NCI-H1105 treated with DMSO at 0.1 percent for 48 hours (cell line): Measurements from ENCODE around the gene IRS2.

Experiments
- DNase-seq: peaks from one replicate; lab custom pipeline; 2025; lab: John Stamatoyannopoulos, UW

IRS2 gene

DNA sequence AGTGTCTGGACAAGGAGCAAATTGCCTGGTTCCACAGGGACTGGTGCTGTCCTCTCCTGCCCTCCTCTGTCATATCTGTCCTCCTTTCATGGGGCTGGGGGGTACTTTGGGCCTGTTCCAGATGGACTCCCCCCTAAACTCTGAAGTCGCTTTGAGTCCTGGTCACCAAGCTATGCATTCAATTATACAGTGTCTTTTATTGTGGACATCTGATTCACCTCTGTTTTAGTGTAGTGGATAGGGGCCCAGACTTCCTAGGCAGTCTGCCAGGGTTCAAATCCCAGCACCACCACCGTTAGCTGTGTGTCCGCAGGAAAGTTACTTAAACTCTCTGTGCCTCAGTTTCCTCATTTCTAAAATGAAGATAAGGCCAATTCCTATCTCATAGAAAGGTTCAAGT, 21.0 kb upstream of the IRS2 start:
- DNase-seq = no peak

DNA sequence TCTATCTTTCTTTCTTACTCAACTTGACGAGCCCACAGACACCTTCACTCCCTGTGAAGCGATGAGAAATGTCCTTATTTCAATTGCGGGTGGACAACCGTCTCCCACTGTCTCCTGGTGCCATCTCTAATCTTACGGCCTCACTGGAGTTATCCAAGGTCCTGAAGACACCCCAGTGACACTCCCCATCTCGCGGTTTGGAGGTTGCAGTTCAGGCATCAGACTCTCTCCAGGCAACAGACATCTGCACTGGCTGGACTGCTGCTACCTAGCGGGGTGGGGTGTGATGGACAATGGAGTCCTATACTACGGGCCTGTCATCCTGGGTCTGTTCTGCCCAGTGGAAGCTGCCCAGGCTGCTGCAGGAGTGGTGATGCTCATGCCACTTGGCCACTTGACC, 18.3 kb upstream of the IRS2 start:
- no peak for DNase-seq

DNA sequence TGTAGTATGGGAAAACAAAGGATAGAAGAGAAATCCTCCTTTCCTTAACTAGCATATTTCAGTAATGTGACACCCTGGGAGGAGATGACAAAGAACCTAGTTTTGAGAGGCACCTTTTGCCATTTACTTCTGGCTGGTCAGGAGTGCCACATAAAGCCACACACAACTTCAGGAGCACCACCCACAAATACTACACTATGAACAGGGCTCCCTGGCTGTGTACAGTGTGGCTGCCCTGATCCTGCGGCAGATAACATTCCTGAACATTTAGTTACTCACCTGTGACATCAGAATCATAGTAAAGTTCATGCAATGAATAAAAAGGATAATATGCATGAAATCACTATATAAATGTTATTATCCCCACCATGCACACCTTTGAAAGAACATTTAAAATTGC, 17.4 kb upstream of the IRS2 start:
- DNase-seq = no peak

DNA sequence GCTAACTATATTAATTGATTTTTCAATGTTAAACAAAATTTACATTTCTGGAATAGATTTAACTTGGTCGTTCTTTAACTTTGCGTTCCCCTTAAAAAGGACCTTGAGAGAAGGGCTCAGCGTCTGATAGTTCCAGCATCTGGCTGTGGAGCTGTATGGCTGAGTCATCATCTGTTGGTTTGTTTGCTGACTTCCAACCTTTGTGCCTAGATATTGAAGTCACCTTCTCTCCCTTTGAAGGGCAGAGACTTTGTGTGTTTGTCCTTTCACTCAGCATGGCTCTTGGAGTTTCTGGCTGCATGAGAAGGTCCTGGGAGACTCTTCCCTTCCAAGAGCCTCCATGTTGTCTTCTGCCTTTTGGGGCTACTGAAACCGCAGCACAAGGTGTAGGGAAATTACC, 16.6 kb upstream of the IRS2 start:
- no peak for DNase-seq

DNA sequence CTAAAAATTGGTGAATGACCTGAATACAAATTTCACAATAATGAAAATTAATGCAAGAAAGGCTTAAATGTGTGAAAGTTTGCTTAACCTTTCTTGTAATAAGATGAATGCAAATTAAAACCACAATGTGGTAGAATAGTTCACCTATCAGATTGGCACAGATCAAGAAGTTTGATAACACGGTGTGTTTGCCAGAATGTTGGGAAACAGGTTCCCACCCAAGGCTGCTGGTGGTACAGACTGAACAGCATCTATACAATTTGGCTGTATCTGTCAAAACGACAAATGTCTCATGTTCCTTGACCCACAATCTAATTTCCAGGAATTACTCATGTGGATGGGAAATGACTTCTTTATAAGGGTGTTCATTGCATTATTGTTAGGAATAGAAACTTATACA, 8.6 kb upstream of the IRS2 start:
- no peak for DNase-seq

DNA sequence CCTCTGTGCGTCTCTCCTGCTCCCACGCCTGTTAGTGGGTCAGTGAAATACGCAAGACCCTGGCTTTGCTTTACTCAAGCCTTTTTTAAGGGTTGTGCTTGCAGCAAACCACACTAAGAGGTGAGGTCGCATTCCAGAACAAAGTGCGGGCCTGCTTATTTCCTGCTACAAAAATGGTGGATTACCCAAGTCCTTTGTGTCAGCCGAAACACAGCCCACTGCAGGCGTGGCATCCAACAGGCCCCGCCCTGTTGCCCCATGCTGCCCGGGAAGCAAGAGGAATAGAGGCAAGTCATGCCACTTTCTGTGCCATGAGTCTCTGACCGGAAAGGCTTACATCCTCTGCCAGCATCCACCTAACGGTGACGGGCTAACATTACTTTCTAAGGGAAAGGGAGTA, 7.7 kb upstream of the IRS2 start:
- no peak for DNase-seq

DNA sequence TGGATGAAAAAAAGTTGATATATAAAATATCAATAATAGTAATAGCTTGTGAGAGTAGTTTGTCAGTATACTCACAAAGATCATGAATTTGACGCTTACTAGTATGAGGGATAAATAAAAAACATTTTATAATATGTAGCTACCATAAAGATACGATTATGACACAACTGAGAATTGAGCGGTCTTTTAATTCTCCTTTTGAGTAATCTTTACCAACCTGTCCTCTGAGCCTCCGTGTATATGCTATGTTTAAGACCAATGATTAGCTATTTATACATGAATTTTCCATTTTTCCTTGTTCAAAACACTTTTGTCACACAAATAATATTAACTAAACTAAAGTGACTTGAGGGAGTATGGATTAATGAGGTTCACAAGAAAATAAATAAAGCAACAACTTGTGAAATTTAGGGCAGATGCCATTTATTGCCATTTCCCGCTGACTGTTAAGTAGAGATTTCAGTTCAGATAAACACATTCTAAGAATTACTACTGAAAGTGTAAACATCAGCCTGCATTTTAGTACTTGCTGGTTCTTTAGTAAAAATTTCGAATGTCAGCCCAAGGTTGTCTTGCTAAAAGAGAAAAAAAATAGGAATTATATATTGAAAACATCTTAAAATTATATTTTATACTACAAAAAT, 6.2 kb upstream of the IRS2 start:
- DNase-seq = no peak

DNA sequence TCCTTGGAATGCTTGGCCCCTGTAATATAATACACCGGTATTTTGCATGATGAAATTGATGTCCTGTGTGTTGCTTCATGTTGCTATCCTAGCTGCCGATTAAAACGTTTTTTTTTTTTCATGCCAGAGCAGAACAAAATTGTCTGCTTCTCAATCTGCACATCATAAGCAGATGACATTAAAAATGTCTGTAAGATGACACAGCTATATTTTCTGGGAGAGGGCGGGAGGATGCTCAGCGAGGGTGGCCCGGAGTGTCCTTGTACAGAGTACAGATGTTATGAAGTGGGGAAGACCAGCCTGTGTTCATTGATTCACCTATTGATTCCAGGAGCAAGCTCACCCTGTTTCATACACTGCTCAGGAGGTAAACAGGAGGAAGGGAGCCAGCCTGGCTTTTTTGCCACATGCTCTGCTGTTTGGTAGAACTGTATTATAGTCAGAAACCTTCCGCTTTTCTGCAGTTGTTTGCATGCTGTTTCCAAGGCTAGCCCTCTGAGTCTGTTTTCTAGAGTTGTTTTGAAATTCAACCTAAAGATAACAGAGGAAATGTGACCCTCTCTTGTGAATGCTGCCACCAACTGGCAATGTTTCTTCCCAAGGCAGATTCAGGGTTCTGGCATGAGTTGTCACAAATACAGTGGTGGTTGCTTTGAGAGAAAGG, 4.7 kb upstream of the IRS2 start:
- peak; percentile 74 for DNase-seq

DNA sequence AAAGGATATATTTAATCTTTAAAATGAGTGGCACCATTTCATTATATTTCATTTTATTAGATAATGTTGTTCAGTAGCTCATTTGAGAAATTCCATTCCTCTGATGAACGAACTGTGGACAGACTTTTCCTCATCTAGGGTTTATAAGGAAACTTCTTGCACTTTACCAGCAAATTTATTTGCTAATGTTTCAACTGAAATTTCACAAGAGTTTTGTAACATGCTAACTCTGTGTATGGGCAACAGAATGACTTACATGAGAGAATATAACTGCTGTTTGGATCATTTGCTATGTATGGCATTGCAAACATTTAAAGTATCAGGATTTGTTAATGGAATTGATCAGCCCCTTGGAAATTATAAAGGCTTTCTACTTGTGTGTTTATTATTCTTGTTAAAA, 3.7 kb upstream of the IRS2 start:
- no peak for DNase-seq

DNA sequence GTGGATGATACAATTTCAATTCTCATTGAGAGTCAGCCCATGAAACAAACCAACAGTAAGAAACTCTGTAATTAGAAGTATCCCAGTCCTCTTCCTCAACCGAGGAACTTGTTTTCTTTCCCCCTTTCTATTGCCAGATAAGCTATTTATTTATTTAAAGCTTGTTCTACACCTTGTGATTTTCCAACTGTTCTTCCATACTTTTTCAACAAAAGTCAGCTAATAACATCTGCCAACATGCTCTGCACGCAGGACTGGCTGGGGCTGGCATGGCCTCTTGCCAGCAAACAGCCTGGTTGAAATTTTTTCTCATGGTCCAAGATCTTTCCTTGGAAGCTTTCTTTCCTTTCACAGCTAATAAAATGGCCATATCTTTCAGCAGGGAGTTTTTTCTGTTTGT, 2.9 kb upstream of the IRS2 start:
- peak; percentile 83 for DNase-seq

DNA sequence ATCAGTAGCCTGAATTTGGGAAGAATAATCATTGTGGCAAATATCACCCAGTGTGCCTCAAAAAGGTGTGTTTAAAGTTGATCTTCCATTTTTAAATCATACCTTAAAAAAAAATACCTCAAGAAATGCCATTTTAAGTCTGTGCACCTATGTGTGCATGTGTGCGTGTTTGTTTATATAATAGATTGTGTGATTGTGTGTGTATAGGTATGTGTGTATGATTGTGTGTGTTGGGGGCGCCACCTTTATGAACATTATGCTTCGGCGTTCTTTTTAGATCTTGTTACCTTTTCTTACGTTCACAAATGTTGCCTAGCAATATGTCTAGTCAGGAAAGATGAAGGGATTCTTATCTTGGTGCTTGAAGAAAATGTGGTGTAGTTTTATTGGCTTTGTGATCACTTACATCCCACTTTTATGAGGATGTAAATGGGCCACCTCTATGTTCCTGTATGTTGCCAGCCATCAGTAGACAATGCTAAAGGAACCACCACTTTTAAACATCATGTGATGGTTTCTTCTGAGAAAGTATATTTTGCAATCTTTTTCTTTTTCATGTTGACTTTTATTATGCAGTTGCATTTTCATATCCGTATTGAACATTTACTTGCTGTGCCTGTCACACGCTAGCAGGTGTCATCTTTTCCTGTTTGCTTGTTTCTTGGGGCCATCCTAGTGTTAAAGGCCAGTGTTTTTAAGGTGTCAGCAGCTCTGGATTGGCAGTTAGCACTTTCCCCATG, 2.2 kb upstream of the IRS2 start:
- no peak for DNase-seq

DNA sequence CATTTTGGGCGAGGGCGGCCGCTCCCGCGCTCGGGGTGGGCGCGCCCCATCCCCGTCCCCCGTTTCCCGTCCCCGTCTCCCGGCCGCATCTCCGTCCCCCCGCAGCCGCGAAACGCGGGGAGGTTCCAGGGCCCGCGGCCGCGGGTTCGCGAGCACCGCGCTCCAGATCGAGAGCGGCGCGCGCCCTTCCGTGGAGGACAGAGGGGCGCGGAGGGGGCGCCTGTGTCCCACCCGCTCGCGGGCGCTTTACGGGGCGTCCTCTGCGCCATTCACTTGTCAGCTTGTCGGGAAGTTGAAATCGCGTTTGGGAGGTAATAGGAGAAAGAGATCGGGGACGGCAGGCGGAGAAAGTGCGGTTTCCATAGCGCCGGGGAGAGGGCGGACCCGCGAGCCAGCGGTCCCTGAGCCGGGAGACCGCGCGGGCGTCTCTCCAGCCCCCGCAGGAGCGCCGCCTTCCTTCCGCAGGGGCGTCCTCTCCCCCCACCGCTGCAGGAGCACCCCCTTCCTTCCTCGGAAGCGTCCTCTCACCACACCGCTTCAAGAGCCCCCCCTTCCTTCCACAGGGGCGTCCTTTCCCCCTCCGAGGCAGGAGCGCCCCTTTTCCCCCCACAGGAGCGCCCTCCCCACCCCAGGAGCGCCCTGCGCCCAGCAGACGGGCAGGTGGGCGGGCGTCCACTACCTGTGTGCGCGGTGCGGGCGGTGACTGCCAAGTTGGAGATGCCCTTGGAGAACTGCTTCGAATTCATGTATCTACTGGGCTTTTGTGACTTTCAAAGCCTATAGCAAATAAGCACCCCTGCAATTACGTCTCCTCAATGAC, 962 bp upstream of the IRS2 start:
- peak; percentile 81 for DNase-seq

DNA sequence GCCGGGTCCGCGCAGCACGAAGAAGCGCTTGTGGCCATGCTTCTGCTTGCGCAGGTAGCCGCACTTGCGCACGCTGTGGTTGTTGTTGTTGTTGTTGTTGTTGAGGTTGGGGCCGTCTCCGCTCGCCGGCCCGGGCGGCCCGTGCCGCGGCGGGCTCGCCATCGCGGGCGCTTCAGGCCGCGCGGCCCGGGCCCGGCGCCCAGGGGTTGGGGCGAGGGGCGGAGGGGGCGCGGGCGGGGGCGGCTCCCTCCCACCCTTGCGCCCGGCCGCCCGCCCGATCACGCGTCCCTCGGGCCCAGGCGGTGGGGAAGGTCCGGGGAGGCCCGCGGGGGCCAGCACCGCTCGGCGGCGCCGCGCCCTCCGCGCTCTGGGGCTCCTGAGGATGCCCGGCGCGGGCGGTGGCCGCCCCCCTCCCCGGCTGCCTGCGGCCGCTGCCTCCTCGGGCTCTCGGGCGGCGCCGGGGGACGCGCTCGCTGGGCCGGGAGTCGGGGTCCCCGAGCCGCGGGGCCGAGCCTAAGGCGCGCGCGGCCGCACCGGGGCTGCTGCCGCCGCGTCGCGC, 412 bp downstream of the IRS2 start:
- DNase-seq = peak; percentile 74

DNA sequence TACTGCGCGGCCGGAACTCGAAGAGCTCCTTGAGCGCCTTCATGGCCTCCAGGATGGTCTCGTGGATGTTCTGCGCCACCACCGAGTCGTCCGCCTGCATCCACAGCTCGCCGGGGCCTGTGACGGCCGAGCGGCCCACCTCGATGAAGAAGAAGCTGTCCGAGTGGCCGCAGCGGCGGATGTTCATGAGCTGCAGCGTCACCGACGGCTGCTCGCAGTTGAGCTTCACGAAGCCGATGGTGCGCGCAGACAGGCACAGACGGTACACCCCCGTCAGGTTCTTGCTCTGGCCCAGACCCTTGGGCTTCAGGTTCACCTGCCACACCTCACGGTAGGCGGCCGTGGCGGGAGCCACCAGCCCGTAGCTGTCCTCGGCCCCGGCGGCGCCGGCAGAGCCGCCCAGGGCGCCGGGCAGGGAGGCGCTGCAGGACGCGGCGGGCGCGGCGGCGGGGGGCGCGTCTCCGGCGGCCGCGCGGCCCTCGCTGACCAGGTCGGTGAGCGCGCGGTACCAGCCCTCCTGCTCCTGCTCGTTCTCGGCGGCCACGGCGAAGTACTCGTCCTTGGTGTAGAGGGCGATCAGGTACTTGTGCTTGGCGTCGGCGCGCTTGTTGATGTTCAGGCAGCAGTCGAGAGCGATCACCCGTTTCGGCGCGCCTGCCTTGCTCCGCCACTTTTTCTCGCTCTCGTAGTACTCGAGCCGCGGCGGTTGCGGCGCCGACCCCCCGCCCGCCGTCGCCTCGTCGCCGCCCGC, 1.1 kb downstream of the IRS2 start:
- peak; percentile 81 for DNase-seq

DNA sequence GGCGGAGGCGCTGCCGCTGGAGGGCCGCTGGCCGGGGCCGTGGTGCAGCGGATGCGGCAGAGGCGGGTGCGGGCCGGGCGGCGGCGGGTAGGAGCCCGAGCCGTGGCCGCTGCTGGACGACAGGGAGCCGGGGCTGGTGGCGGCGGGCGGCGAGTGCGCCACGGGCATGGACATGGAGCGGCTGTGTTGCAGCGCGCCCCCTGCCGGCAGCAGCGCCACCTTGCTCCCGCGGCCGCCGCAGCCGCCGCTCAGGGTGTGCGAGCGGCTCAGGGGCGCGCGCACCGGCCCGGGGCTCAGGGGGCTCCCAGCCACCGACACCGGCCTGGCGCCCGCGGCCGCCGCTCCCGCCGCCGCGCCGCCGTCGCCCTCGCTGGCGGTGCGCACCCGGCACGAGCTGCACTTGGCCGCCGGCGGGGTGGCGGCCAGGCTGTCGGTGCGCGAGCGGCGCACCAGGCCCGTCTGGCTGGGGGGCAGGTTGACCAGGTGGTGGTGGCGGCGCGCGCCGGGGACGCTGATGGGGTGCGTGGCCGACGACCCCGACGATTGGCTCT, 1.7 kb downstream of the IRS2 start:
- DNase-seq = peak; percentile 76

DNA sequence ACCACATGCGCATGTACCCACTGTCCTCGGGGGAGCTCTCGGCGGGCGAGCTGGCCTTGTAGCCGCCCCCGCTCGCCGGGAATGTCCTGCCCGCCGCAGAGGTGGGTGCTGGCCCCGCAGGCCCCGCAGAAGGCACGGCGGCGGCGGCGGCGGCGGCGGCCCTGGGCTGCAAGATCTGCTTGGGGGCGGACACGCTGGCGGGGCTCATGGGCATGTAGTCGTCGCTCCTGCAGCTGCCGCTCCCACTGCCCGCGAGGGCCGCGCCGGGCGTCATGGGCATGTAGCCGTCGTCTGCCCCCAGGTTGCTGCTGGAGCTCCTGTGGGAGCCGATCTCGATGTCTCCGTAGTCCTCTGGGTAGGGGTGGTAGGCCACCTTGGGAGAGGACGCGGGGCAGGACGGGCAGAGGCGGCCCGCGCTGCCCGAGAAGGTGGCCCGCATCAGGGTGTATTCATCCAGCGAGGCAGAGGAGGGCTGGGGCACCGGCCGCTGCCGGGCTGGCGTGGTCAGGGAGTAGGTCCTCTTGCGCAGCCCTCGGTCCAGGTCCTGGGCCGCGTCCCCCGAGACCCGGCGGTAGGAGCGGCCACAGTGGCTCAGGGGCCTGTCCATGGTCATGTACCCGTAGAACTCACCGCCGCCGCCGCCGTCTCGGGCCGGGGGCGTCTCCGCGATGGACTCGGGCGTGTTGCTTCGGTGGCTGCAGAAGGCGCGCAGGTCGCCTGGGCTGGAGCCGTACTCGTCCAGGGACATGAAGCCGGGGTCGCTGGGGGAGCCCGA, 2.4 kb downstream of the IRS2 start:
- no peak for DNase-seq

DNA sequence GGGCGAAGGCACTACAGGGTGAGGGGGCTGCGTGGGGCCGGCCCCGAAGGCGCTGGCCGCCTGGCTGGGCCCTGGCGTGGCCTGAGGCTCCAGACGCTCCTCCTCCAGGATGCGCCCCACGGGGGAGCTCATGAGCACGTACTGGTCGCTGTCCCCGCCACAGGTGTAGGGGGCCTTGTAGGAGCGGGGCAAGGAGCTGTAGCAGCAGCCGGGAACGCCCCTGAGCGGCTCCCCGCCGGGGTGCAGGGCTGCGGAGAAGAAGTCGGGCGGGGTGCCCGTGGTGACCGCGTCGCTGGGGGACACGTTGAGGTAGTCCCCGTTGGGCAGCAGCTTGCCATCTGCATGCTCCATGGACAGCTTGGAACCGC, 3.0 kb downstream of the IRS2 start:
- DNase-seq = no peak

DNA sequence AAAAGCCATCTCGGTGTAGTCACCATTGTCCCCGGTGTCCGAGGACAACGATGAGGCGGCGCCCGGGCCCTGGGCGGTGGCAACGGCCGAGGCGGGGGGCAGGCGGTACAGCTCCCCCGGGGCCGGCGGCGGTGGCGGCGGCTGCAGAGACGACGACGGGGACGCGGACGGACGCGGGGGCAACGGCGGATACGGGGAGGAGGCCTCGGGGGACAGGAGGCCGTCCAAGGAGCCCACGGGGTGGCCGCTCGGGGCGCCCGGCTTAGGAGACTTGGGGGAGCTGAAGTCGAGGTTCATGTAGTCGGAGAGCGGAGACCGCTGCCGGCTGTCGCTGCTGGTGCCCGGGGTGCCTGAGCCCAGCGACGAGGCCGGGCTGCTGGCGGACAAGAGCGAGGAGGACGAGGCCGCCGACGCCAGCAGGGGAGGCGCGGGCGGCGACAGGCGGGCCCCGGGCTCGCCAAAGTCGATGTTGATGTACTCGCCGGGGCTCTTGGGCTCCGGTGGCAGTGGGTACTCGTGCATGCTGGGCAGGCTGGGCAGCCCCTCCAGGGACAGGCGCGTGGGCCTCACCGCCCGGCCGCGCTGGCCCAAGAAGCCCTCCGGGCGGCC, 3.5 kb downstream of the IRS2 start:
- DNase-seq = no peak

DNA sequence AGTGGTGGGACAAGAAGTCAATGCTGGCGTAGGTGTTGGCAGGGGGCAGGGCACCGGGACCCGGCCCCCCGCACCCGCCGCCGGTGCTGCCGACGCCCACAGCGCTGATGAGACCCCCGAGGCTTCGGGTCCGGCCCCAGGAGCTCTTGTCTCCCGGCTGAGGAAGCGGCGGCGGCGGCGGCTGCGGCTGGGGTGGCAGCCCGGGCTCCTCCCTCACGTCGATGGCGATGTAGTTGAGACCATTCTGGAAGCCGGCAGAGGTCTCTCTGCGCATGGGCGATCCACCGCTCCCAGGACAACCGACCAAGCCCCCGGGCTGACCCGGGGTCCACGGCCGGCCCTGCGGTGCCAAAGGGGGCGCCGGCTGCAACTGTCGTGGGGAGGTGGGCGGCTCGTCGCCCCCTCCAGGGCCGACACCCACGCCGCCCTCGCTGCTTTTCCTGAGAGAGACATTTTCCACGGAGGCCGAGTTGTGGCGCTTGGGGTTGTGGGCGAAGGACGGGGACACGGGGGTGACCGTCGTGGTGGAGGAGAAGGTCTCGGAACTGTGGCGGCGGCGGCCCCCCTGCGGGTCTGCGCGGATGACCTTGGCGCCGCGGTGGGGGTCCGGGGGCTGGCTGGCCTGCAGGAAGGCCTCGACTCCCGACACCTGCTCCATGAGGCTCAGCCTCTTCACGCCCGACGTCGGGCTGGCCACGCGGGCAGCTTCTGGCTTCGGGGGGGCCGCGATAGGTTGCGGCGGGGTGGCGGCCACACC, 4.1 kb downstream of the IRS2 start:
- no peak for DNase-seq
